ENCODE measurements around the gene OTOGL.

- TF ChIP-seq CTCF (IDR thresholded peaks at IDR 0.05) (no peak), POLR2A (IDR thresholded peaks at IDR 0.05) (no peak)
These were observed 120.0 kb downstream of the OTOGL start for GRCh38 chr12:80219345-80219744.
